Kidney epithelial cell (primary cell): ENCODE measurements around the gene GNLY. TPM values are rescaled to one million over a fixed set of nuclear protein-coding genes. Genes with fewer than 3 reads are reported as not detected.
A peak's percentile ranks its signal among the peaks of the same experiment; 100 is the strongest.

Experiments
- DNase-seq: peaks from one replicate; pipeline ENCODE4 v3.0.0-alpha.2; 2010; ENCODE audit warnings: low read depth
- H3K27me3 ChIP-seq: 2 replicates; pipeline ENCODE4 v1.6.0; 2011; ENCODE audit warnings: low read length; ENCODE audit not compliant: control insufficient read depth, insufficient read depth
- H3K36me3 ChIP-seq: 2 replicates; pipeline ENCODE4 v1.5.1; 2011; ENCODE audit warnings: low read length; ENCODE audit not compliant: control insufficient read depth, insufficient read depth
- H3K4me3 ChIP-seq: 2 replicates; pipeline ENCODE4 v1.5.1; 2011; ENCODE audit warnings: low read depth, mild to moderate bottlenecking, control low read depth, low read length
- CTCF ChIP-seq: IDR thresholded peaks from 2 replicates; pipeline ENCODE4 v1.5.1; 2011; ENCODE audit warnings: mild to moderate bottlenecking, moderate library complexity, low read length, control low read depth, inconsistent platforms; ENCODE audit not compliant: insufficient read depth, poor library complexity, severe bottlenecking
- total RNA-seq: library from RNA; depleted of rRNA; stranded (reverse); fragments of >200 nt; gene quantifications from 2 replicates; pipeline ENCODE4 v1.2.3, GENCODE V29; 2015

Gene GNLY
- total RNA-seq, 1 donor from 2014 or later = not detected

- no peak for TF ChIP-seq CTCF
- no peak for DNase-seq
- H3K27me3 ChIP-seq = no peaks in the 10 kb centered on the region
These were observed 9.9 kb downstream of the GNLY start for GRCh38 chr2:85704038-85704437.

GRCh38 chr2:85704800-85705679, 10.9 kb downstream of the GNLY start:
- no peak for DNase-seq
- Histone ChIP-seq H3K4me3 (no peak overlapping the region), H3K36me3 (no peaks in the 10 kb centered on the region), H3K27me3 (no peaks in the 10 kb centered on the region)
- no peak for TF ChIP-seq CTCF

More at GRCh38 chr2:85704038-85704437, 9.9 kb downstream of the GNLY start:
- H3K36me3 ChIP-seq = no peaks in the 10 kb centered on the region
- H3K4me3 ChIP-seq = no peak overlapping the region

- no peak for TF ChIP-seq CTCF
- Histone ChIP-seq H3K27me3 (no peaks in the 10 kb centered on the region), H3K36me3 (no peaks in the 10 kb centered on the region), H3K4me3 (no peak overlapping the region)
- DNase-seq = peak; percentile 97
These were observed 11.5 kb downstream of the GNLY start for GRCh38 chr2:85705680-85706039.

- DNase-seq = no peak
- no peaks in the 10 kb centered on the region for H3K27me3 ChIP-seq
- no peak for TF ChIP-seq CTCF
These were observed 11.9 kb downstream of the GNLY start for GRCh38 chr2:85706063-85706462.

GRCh38 chr2:85706599-85707296, 12.6 kb downstream of the GNLY start:
- H3K36me3 ChIP-seq = no peaks in the 10 kb centered on the region
- TF ChIP-seq CTCF = no peak
- DNase-seq = no peak
- H3K4me3 ChIP-seq = no peak overlapping the region
- H3K27me3 ChIP-seq = no peaks in the 10 kb centered on the region

More at GRCh38 chr2:85706063-85706462, 11.9 kb downstream of the GNLY start:
- Histone ChIP-seq H3K4me3 (no peak overlapping the region), H3K36me3 (no peaks in the 10 kb centered on the region)
